Lung (tissue), 12 donors: ENCODE results near the gene NPAS3. TPM values are rescaled to one million over a fixed set of nuclear protein-coding genes. Genes with fewer than 3 reads are reported as not detected.

Experiments
- ATAC-seq: fragments of 200-7000 bp; cut with Tn5 transposase; one replicate; pipeline ENCODE4 v1.9.1; 2020; ENCODE audit warnings: moderate number of reproducible peaks; ENCODE audit not compliant: insufficient read depth, low FRiP score
- DNase-seq, 3 donors: peaks; one replicate each; pipeline ENCODE4 v3.0.0-alpha.2; 2013 to 2017
- H3K27ac ChIP-seq, 2 donors: one replicate each; pipeline ENCODE4 v1.5.1; 2013; ENCODE audit warnings: mild to moderate bottlenecking in 2 of 2, moderate library complexity in 2 of 2, control low read depth in 1 of 2, inconsistent platforms in 1 of 2, low read depth in 1 of 2, low read length in 1 of 2
- H3K27me3 ChIP-seq, 3 donors: one replicate each; pipeline ENCODE4 v1.5.1; 2013; ENCODE audit warnings: low read length in 2 of 3; ENCODE audit not compliant: control insufficient read depth in 3 of 3, insufficient read depth in 3 of 3
- H3K36me3 ChIP-seq, 4 donors: one replicate each; pipeline ENCODE4 v1.5.1; 2013; ENCODE audit warnings: low read length in 4 of 4, mild to moderate bottlenecking in 1 of 4, moderate library complexity in 1 of 4; ENCODE audit not compliant: control insufficient read depth in 4 of 4, insufficient read depth in 4 of 4
- H3K4me1 ChIP-seq, 5 donors: one replicate each; pipeline ENCODE4 v1.5.1; 2013; ENCODE audit warnings: low read length in 5 of 5, mild to moderate bottlenecking in 2 of 5, moderate library complexity in 1 of 5; ENCODE audit not compliant: control insufficient read depth in 5 of 5, insufficient read depth in 5 of 5
- H3K4me3 ChIP-seq: one replicate; pipeline ENCODE4 v1.5.1; 2013; ENCODE audit warnings: mild to moderate bottlenecking, control low read depth, moderate library complexity
- H3K9ac ChIP-seq, 2 donors: one replicate each; pipeline ENCODE4 v1.5.1; 2013; ENCODE audit warnings: low read length in 2 of 2, control low read depth in 1 of 2; ENCODE audit not compliant: insufficient read depth in 1 of 2
- H3K9me3 ChIP-seq, 4 donors: one replicate each; pipeline ENCODE4 v1.5.1; 2013; ENCODE audit warnings: low read length in 3 of 4, mild to moderate bottlenecking in 1 of 4, moderate library complexity in 1 of 4; ENCODE audit not compliant: control insufficient read depth in 4 of 4, insufficient read depth in 3 of 4
- WGBS, 2 donors: extraction: QIAGEN DNeasy Blood & Tissue Kit; methylation state at CpG; one replicate each; pipeline ENCODE4 v1.1.7; 2013; 5-methylcytosine and 5-hydroxymethylcytosine counted together
- polyA plus RNA-seq, 2 donors: library from polyadenylated mRNA; stranded (reverse); fragments of 200-250 nt; gene quantifications; one replicate each; pipeline ENCODE4 v1.2.1, GENCODE V29; 2013
- total RNA-seq, 2 donors: library from RNA; depleted of rRNA in 1 of 2; stranded (reverse); fragments of >200 nt in 1 of 2; gene quantifications; one replicate each; pipeline ENCODE4 v1.2.1, GENCODE V29; 2014 to 2021
- TF ChIP-seq, protein P1 (sequence below): IDR thresholded peaks from 2 replicates; pipeline ENCODE4 v1.5.1; 2012; ENCODE audit warnings: mild to moderate bottlenecking; ENCODE audit errors: control extremely low read depth, extremely low read depth
- donor health status: control.
- donor health status: control.
- donor health status: Bipolar disorder and iron deficiency.
- donor health status: healthy.
- donor health status: DM: yes; HTN: yes; CAD: no.

NPAS3 gene
- total and polyA plus RNA-seq, 4 donors, result 0.13 to 0.48 (median 0.33) TPM

DNA sequence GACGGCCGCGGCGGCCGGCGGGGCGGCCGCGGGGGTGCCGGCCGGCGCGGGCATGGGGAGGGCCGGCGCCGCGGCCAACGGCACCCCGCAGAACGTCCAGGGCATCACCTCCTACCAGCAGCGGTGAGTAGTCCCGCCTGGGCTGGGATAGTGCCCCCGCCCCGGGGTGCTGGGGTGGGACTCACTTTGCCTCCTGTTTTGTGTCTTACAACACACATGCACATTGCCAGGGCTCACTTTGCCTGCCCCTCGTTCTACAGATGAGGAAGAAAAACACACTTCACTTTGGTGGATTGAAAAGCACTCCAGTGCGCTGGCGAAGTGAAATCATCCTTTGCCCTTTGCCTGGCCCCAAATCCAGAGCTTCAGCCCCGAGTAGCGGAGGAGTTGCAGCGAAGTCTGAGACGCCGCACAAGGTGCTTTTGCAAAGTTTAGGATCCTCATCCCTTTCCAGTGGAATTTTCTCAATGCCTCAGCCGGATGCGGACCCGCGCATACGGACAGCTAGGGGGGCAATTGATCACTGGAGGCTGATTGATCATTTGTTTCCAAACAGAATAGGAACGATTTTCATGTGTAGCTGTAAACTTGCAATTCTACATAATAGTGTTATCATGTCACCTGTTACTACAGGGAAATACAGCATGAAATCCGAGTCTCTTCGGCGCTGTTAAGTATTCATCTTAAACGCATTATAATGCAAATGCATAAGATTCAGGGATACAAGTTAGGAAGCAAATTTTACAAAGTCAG is 3.6 kb upstream of the NPAS3 start:
- Histone ChIP-seq H3K4me1 (peaks cover 0 to 31% (median 14%) of the 10 kb centered on the region in 5 donors), H3K36me3 (no peaks in the 10 kb centered on the region), H3K4me3 (no peak overlapping the region), H3K27me3 (peaks cover 10 to 83% (median 74%) of the 10 kb centered on the region in 3 donors), H3K27ac (no peak overlapping the region), H3K9me3 (no peaks in the 10 kb centered on the region), H3K9ac (no peak overlapping the region)
- no peak for ATAC-seq
- TF ChIP-seq, protein P1, sequence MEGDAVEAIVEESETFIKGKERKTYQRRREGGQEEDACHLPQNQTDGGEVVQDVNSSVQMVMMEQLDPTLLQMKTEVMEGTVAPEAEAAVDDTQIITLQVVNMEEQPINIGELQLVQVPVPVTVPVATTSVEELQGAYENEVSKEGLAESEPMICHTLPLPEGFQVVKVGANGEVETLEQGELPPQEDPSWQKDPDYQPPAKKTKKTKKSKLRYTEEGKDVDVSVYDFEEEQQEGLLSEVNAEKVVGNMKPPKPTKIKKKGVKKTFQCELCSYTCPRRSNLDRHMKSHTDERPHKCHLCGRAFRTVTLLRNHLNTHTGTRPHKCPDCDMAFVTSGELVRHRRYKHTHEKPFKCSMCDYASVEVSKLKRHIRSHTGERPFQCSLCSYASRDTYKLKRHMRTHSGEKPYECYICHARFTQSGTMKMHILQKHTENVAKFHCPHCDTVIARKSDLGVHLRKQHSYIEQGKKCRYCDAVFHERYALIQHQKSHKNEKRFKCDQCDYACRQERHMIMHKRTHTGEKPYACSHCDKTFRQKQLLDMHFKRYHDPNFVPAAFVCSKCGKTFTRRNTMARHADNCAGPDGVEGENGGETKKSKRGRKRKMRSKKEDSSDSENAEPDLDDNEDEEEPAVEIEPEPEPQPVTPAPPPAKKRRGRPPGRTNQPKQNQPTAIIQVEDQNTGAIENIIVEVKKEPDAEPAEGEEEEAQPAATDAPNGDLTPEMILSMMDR, result no peak
- 2 to 5% methylated on average over 41 to 42 of the region's 42 CpGs for WGBS, 2 donors
- DNase-seq, result peak in 1 of 3 donors; percentile 15

DNA sequence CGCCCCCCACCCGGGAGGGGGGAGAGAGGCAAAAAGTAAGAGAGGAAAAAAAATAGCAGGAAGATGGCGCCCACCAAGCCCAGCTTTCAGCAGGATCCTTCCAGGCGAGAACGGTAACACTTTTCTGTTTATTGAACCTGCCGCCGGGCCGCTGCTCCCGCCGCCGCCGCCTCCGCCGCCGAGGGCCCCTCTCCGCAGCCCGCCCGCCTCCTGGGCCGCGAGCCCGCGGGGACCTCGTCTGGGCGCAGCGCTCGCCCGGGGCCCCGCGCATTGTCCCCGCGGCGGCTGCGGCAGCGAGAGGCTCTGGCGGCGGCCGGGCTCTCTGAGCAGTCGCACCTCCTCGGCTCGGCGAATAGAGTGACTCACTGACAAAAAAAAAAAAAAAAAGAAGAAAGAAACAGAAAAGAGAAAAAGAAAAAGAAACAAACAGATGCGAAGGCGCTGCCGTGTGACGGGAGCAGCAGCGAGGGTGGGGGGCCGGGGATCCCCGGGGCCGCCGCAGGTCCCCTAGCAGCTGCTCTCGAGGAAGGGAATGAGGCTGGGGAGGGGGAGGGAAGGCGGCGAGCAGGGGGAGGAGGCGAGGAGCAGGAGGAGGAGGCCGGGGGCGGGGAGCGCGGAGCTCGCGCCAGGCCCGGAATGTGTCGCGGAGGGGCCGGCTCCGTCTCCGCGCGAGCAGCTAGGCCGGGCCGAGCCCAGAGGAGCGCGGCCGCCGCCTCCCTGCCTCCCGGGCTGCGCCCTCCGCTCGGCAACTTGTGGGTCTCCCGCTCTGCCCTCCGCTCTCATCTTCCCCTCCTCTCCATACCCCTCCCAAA is 781 bp downstream of the NPAS3 start:
- Histone ChIP-seq H3K4me1 (peaks cover 0 to 10% (median 5%) of the 10 kb centered on the region in 5 donors), H3K9ac (peak overlapping the region in 1 of 2 donors; percentile 17)
- 0 to 1% methylated on average over 51 to 80 of the region's 80 CpGs for WGBS, 2 donors

DNA sequence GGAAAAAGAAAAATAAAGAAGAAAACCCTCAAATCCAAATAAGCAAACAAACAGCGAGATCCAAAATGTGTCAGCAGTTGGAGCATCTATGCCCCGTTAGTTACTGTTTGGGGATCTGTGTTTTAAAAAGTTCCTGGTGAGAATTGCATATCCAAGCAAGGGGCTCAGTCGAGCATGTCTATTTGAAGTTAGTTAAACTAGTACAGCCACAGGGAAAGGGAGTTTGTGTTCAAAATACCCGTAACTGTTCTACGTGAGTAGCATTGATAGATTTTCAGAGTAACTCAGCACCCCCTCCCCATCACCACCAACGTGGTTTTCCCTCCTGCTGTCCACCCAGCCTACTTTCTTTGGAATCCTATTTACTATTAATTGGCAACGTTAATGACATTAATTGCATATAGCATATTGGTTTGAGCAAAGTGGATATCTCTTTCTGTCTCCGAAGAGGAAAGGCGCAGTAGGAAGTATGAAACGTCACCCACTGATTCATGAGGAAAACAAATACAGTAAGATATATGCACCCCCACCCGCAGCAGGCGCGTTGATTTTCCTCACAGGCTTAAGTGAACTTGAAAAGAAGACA is 1.5 kb downstream of the NPAS3 start:
- Histone ChIP-seq H3K27me3 (peaks cover 3 to 73% (median 61%) of the 10 kb centered on the region in 3 donors), H3K4me3 (no peak overlapping the region), H3K27ac (peak overlapping the region in 1 of 2 donors; percentile 41), H3K9ac (peak overlapping the region in 1 of 2 donors; percentile 17), H3K9me3 (no peaks in the 10 kb centered on the region), H3K4me1 (peaks cover 0 to 7% (median 2%) of the 10 kb centered on the region in 5 donors), H3K36me3 (no peaks in the 10 kb centered on the region)
- ATAC-seq (no peak), DNase-seq (peak in 1 of 3 donors; percentile 42)
- 13 to 26% methylated on average over 13 of the region's 13 CpGs for WGBS, 2 donors
- TF ChIP-seq, protein P1, result no peak

More for the DNA sequence above, 781 bp downstream of the NPAS3 start:
- no peaks in the 10 kb centered on the region for H3K9me3 ChIP-seq
- ATAC-seq, result peak; percentile 73
- TF ChIP-seq, protein P1, result no peak
- peaks cover 10 to 73% (median 61%) of the 10 kb centered on the region in 3 donors for H3K27me3 ChIP-seq
- peak; percentile 67 to 85 (median 78) for DNase-seq
- H3K36me3 ChIP-seq, result no peaks in the 10 kb centered on the region
- H3K4me3 ChIP-seq, result peak overlapping the region; percentile 50
- peak overlapping the region; percentile 13 to 41 for H3K27ac ChIP-seq
